IMR-90 (cell line): Measurements from ENCODE around the gene HDAC7. TPM values are rescaled to one million over a fixed set of nuclear protein-coding genes. Genes with fewer than 3 reads are reported as not detected.

Experiments
- ATAC-seq: fragments of 200-7000 bp; cut with Tn5 transposase; 2 replicates; pipeline ENCODE4 v1.9.1; 2020; ENCODE audit warnings: low read depth, mild to moderate bottlenecking, moderate library complexity
- BruUV-seq: library from RNA; stranded (reverse); fragments of 400-500 nt; replicated peaks from 2 replicates; lab custom pipeline; 2021; lab: Mats Ljungman, UMichigan
- CTCF ChIA-PET: fragments of 300-600 bp; formaldehyde crosslinking; extraction: SDS; loops from one replicate; lab custom pipeline; 2021; ENCODE audit warnings: antibody characterized with exemption; lab: Yijun Ruan, JAX
- POLR2A ChIA-PET: fragments of 300-600 bp; sonication (Branson Sonifier 250); formaldehyde crosslinking; loops from one replicate; lab custom pipeline; 2022; ENCODE audit warnings: antibody characterized with exemption; ENCODE audit not compliant: unreplicated experiment; lab: Charles Lee
- DNase-seq: peaks from one replicate; pipeline ENCODE4 v3.0.0; 2013
- H2AFZ ChIP-seq: replicated peaks from 2 replicates; pipeline ENCODE3; 2013; ENCODE audit warnings: low read length, mild to moderate bottlenecking; ENCODE audit not compliant: poor library complexity
- H2AK5ac ChIP-seq: 2 replicates; pipeline ENCODE4 v1.6.1; 2013; ENCODE audit warnings: low read depth, low read length, inconsistent platforms
- H2AK9ac ChIP-seq: replicated peaks from 2 replicates; pipeline ENCODE3; 2013; ENCODE audit warnings: mild to moderate bottlenecking, low read depth, low read length, moderate library complexity; ENCODE audit not compliant: poor library complexity
- H2BK120ac ChIP-seq: 2 replicates; pipeline ENCODE4 v1.6.1; 2013; ENCODE audit warnings: low read depth, low read length, inconsistent platforms
- H2BK15ac ChIP-seq: 3 replicates; pipeline ENCODE4 v1.6.1; 2013; ENCODE audit warnings: low read depth, low read length, inconsistent platforms
- H2BK20ac ChIP-seq: 2 replicates; pipeline ENCODE4 v1.6.1; 2013; ENCODE audit warnings: low read depth, mild to moderate bottlenecking, inconsistent platforms, low read length, moderate library complexity
- H2BK5ac ChIP-seq: 2 replicates; pipeline ENCODE4 v1.6.1; 2013; ENCODE audit warnings: mild to moderate bottlenecking, low read depth, low read length, inconsistent platforms; ENCODE audit not compliant: poor library complexity, severe bottlenecking
- H3K14ac ChIP-seq: replicated peaks from 2 replicates; pipeline ENCODE4 v1.6.1; 2013; ENCODE audit warnings: low read depth, low read length, inconsistent platforms
- H3K18ac ChIP-seq: 2 replicates; pipeline ENCODE4 v1.6.1; 2013; ENCODE audit warnings: low read depth, low read length, control low read depth
- H3K23ac ChIP-seq: 2 replicates; pipeline ENCODE4 v1.6.1; 2013; ENCODE audit warnings: low read depth, low read length, inconsistent platforms
- H3K27ac ChIP-seq: 2 replicates; pipeline ENCODE4 v1.5.1; 2013; ENCODE audit warnings: mild to moderate bottlenecking, control low read depth, low read length; ENCODE audit not compliant: insufficient read depth
- H3K27me3 ChIP-seq: 2 replicates; pipeline ENCODE4 v1.6.1; 2013; ENCODE audit warnings: low read length; ENCODE audit not compliant: control insufficient read depth, insufficient read depth
- H3K36me3 ChIP-seq: 2 replicates; pipeline ENCODE4 v1.6.1; 2013; ENCODE audit warnings: low read length, mixed read lengths; ENCODE audit not compliant: control insufficient read depth, insufficient read depth
- H3K4ac ChIP-seq: 2 replicates; pipeline ENCODE4 v1.6.1; 2013; ENCODE audit warnings: low read depth, low read length, inconsistent platforms
- H3K4me1 ChIP-seq: 2 replicates; pipeline ENCODE4 v1.6.1; 2013; ENCODE audit warnings: low read length, mixed read lengths; ENCODE audit not compliant: control insufficient read depth, insufficient read depth
- H3K4me2 ChIP-seq: 2 replicates; pipeline ENCODE4 v1.6.1; 2013; ENCODE audit warnings: low read depth, mild to moderate bottlenecking, control low read depth, low read length, moderate library complexity
- H3K4me3 ChIP-seq: 2 replicates; pipeline ENCODE4 v1.5.1; 2013; ENCODE audit warnings: low read depth, mild to moderate bottlenecking, control low read depth, low read length, moderate library complexity; ENCODE audit not compliant: insufficient read depth
- H3K56ac ChIP-seq: 2 replicates; pipeline ENCODE4 v1.6.1; 2013; ENCODE audit warnings: low read length, inconsistent platforms; ENCODE audit not compliant: insufficient read depth; ENCODE audit errors: extremely low read depth
- H3K79me1 ChIP-seq, 2 experiments: 2 replicates each; pipeline ENCODE4 v1.6.1; 2013; ENCODE audit warnings: low read length in 2 of 2, inconsistent platforms in 1 of 2, low read depth in 1 of 2
- H3K9ac ChIP-seq: 2 replicates; pipeline ENCODE4 v1.6.1; 2013; ENCODE audit warnings: low read depth, low read length, control low read depth
- H3K9me1 ChIP-seq: 2 replicates; pipeline ENCODE4 v1.6.1; 2013; ENCODE audit warnings: low read length, inconsistent platforms; ENCODE audit not compliant: insufficient read depth
- H3K9me3 ChIP-seq: 2 replicates; pipeline ENCODE4 v1.6.1; 2013; ENCODE audit warnings: low read length; ENCODE audit not compliant: control insufficient read depth, insufficient read depth
- H4K20me1 ChIP-seq: 2 replicates; pipeline ENCODE4 v1.6.1; 2013; ENCODE audit warnings: low read length, inconsistent platforms; ENCODE audit not compliant: insufficient read depth
- H4K5ac ChIP-seq: 2 replicates; pipeline ENCODE4 v1.6.1; 2013; ENCODE audit warnings: mild to moderate bottlenecking, low read depth, low read length, control low read depth
- H4K8ac ChIP-seq, 2 experiments: 2 replicates each; pipeline ENCODE4 v1.6.1; 2013; ENCODE audit warnings: low read depth in 2 of 2, low read length in 2 of 2, control low read depth in 1 of 2, inconsistent platforms in 1 of 2
- H4K91ac ChIP-seq: 2 replicates; pipeline ENCODE4 v1.6.1; 2013; ENCODE audit warnings: low read depth, low read length, inconsistent platforms; ENCODE audit not compliant: insufficient read depth
- CHD1 ChIP-seq: IDR thresholded peaks from 2 replicates; pipeline ENCODE4 v1.6.1; 2012; ENCODE audit warnings: low read depth, low read length, improper control_type of control experiment
- MAFK ChIP-seq: IDR thresholded peaks from 2 replicates; pipeline ENCODE4 v1.6.1; 2012; ENCODE audit warnings: low read depth, low read length, improper control_type of control experiment
- NFE2L2 ChIP-seq: fragments of 150-350 bp; IDR thresholded peaks from 2 replicates; pipeline ENCODE4 v1.6.1; 2016; ENCODE audit warnings: low read depth, mild to moderate bottlenecking, low read length
- RCOR1 ChIP-seq: IDR thresholded peaks from 2 replicates; pipeline ENCODE4 v1.6.1; 2012; ENCODE audit warnings: mild to moderate bottlenecking, low read length, improper control_type of control experiment; ENCODE audit not compliant: insufficient replicate concordance
- RFX5 ChIP-seq: IDR thresholded peaks from 2 replicates; pipeline ENCODE4 v1.8.0; 2012; ENCODE audit warnings: low read depth, mild to moderate bottlenecking, low read length, moderate library complexity
- SMC3 ChIP-seq: fragments of 150-350 bp; IDR thresholded peaks from 2 replicates; pipeline ENCODE4 v1.6.1; 2016; ENCODE audit warnings: low read depth, mild to moderate bottlenecking, antibody characterized with exemption, low read length, moderate library complexity
- WGBS, 2 experiments: methylation state at CpG; one replicate each; pipeline versions ENCODE4 v1.1.5 to v1.1.7; 2013; ENCODE audit warnings: missing lambda C conversion rate in 2 of 2; ENCODE audit not compliant: insufficient read length in 1 of 2; ENCODE audit errors: extremely low coverage in 2 of 2; 5-methylcytosine and 5-hydroxymethylcytosine counted together
- dilution Hi-C: fragments of 300-500 bp; cut with HindIII; formaldehyde crosslinking; loops from one replicate; pipeline ENCODE4 v1.14.3; 2018; ENCODE audit warnings: low sequenced_read_pairs; ENCODE audit not compliant: unreplicated experiment
- in situ Hi-C: fragments of 300-500 bp; cut with MboI; formaldehyde crosslinking; loops from 3 replicates; pipeline ENCODE4 v1.14.3; 2019; ENCODE audit warnings: low sequenced_read_pairs, inconsistent platforms, mixed read lengths
- intact Hi-C: fragments of 100-400 bp; cut with micrococcal nuclease; formaldehyde crosslinking; loops from 2 replicates; pipeline ENCODE4 v1.10.0; 2022
- polyA plus RNA-seq, 3 experiments: library from polyadenylated mRNA; depleted of rRNA; stranded (reverse); fragments of >200 nt; gene quantifications; 2 replicates each; pipeline ENCODE4 v1.2.3, GENCODE V29; 2012; ENCODE audit warnings: low replicate concordance in 1 of 3
- total RNA-seq: library from RNA; depleted of rRNA; stranded (reverse); fragments of >200 nt; gene quantifications from 2 replicates; pipeline ENCODE4 v1.2.3, GENCODE V29; 2012
- TF ChIP-seq, protein P1 (sequence below): fragments of 150-350 bp; IDR thresholded peaks from 2 replicates; pipeline ENCODE4 v1.6.1; 2017; ENCODE audit warnings: mild to moderate bottlenecking, antibody characterized with exemption, low read length, low read depth

HDAC7 gene
- total and polyA plus RNA-seq, 2 of the 4 experiments (the other 2 are of a cell fraction), result 10.4 to 64.7 TPM

GRCh38 chr12:47775100-47775911 is 44.4 kb downstream of the HDAC7 start:
- intact Hi-C loops, result loop anchor here (5.0 to 10.0 kb wide), 2 partner anchors 123 to 741 kb away; no protein-coding TSS in a partner anchor
- DNase-seq, result no peak
- no peak for ATAC-seq

More at GRCh38 chr12:47775100-47775911, 44.4 kb downstream of the HDAC7 start:
- BruUV-seq, result no TSS peak
- no peak overlapping the region for H3K4me2 ChIP-seq
- peaks cover 10% of the 10 kb centered on the region; the same call in 1 of the 2 replicates for H3K9me1 ChIP-seq
- H4K91ac ChIP-seq, result peak overlapping the region; percentile 91
- H2BK5ac ChIP-seq, result peak overlapping the region; percentile 2
- TF ChIP-seq NFE2L2 (peak; percentile 98), MAFK (peak; percentile 98), RFX5 (no peak), CHD1 (no peak), RCOR1 (no peak), SMC3 (no peak)
- TF ChIP-seq, protein P1, sequence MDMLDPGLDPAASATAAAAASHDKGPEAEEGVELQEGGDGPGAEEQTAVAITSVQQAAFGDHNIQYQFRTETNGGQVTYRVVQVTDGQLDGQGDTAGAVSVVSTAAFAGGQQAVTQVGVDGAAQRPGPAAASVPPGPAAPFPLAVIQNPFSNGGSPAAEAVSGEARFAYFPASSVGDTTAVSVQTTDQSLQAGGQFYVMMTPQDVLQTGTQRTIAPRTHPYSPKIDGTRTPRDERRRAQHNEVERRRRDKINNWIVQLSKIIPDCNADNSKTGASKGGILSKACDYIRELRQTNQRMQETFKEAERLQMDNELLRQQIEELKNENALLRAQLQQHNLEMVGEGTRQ, result no peak
- in situ Hi-C loops, result loop anchor here (5.0 kb wide), 1 partner anchor 63 kb away; no protein-coding TSS in a partner anchor
- peak overlapping the region; percentile 78 for H3K4ac ChIP-seq
- peak overlapping the region; percentile 14; the same call in 1 of the 2 replicates for H3K14ac ChIP-seq
- peaks cover 25% of the 10 kb centered on the region for H3K4me1 ChIP-seq
- H2BK20ac ChIP-seq, result peak overlapping the region; percentile 49
- no peak overlapping the region for H3K56ac ChIP-seq
- WGBS, 2 experiments, result 85% methylated on average over 3 of the region's 10 CpGs; no CpG with 5 or more reads in 1 of the 2 experiments
- peaks cover 0 to 11% of the 10 kb centered on the region in 2 experiments; a peak in 1 of 4 replicates for H3K79me1 ChIP-seq
- peak overlapping the region; percentile 3; the same call in 1 of the 2 replicates for H3K23ac ChIP-seq
- no peak overlapping the region for H3K4me3 ChIP-seq
- peak overlapping the region; percentile 18 for H2AFZ ChIP-seq
- peak overlapping the region; percentile 65 for H2BK120ac ChIP-seq
- H2BK15ac ChIP-seq, result 0 out of 3 replicates have a peak overlapping the region, but pooled peaks have one; percentile 36
- no peaks in the 10 kb centered on the region for H3K9me3 ChIP-seq
- ChIA-PET POLR2A (no interaction called here), CTCF (interaction anchor here (1.3 kb wide), 1 partner anchor 60 kb away, joined by 5 read pairs; no protein-coding TSS in a partner anchor)
- no peaks in the 10 kb centered on the region for H3K27me3 ChIP-seq
- no peaks in the 10 kb centered on the region for H3K36me3 ChIP-seq
- H4K5ac ChIP-seq, result peak overlapping the region; percentile 99
- peak overlapping the region in 1 of 2 experiments; percentile 43; a peak in 2 of 4 replicates for H4K8ac ChIP-seq
- H2AK5ac ChIP-seq, result peak overlapping the region; percentile 58
- H3K9ac ChIP-seq, result no peak overlapping the region
- no peak overlapping the region for H3K27ac ChIP-seq
- no peak overlapping the region; the same call in 1 of the 2 replicates for H3K18ac ChIP-seq
- dilution Hi-C loops, result no loop called here
- peaks cover 5% of the 10 kb centered on the region; the same call in 1 of the 2 replicates for H4K20me1 ChIP-seq
- peak overlapping the region; percentile 45 for H2AK9ac ChIP-seq
